ENCODE results near the gene CPEB1. TPM values are rescaled to one million over a fixed set of nuclear protein-coding genes. Genes with fewer than 3 reads are reported as not detected.
"Not testable (repeated sequence)": the region's sequence is repeated elsewhere in the genome, so short reads cannot be mapped to it uniquely, and the experiment has no call there.

Gene CPEB1
- total RNA-seq, 1 donor from 2014 or later = 0.72 TPM

DNA sequence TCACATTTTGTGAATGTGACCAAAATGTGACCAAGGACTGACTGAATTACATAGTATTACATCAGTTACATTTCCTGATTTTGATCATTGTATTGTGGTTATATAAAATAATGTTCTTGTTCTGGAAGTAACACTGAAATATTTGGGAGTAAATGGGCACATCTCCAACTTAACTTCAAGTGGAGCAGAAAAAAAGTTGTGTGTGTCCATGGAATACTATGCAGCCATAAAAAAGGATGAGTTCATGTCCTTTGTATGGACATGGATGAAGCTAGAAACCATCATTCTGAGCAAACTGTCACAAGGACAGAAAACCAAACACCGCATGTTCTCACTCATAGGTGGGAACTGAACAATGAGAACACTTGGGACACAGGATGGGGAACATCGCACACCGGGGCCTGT is 112.7 kb downstream of the CPEB1 start:
- DNase-seq; ATAC-seq; intact Hi-C loops (cut with micrococcal nuclease): not testable (repeated sequence)

DNA sequence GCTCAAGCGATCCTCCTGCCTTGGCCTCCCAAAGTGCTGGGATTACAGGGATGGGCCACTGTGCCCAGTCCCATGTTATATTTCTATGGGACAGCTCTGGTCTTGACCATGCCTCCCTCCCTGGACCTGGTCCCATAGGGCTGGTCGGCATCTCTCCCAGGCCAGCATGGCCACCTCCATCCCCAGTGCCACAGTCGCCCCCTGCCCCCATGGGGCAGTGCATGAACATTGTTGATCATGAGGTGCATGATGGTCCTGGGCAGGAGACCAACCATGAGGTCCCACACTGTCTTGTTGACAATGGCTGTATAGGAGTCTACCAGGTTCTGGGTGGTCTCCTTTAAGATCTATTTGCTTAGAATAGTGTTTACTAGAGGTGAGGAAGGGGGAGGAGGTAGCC is 113.4 kb downstream of the CPEB1 start:
- no peak for DNase-seq
- no peak for ATAC-seq
- intact Hi-C loops (cut with micrococcal nuclease) = no loop called here

DNA sequence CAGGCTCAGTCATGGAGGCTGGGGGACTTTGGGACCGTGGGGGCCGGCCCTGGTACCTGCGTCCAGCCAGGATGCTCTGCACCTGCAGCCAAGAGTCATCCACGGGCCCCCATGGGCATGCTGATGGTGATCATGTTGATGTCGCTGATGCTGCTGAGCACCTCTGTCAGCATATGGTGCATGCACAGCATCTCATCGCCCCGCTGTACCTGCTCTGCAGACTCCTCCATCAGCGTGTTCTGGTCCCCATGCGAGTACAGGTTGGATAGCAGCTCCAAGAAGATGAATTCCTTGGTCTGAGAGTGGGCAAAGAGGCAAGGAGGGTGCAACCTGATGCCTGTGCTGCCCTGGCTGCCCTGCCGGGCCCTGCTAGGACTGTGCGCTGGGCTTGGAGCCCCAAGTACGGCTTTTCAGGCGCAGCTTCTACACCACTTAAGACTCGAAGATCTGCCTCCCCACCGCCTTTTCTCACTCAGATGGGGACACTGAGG is 114.1 kb downstream of the CPEB1 start:
- ATAC-seq = no peak
- intact Hi-C loops (cut with micrococcal nuclease) = no loop called here
- no peak for DNase-seq

DNA sequence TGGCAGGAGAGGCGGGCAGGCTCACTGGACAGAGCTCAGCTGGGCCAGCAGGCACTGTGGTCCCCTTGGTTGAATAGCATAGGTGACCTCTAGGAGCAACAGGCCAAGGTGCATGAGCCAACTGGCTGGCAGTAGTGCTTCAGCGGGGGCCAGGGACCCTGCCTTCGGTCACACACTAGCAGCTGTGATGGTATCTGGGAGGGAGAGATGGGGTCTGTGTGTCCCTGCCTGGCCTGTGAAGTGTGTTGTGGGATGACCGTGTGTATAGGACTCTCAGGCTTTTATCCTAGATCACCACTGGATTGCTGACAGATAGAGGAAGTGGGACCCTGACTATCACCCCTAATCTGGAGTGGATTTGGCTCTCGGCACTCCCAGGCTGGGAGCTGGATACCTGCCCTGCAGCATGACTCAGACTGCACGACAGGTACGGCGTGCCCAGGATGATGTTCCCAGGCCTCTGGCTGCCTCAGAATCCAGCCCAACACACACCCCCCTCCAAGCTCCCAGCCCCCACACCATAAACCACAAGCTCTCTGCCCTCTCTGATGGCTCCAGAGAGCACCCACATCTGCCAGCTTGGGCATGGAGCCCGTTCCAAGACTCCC is 114.7 kb downstream of the CPEB1 start:
- intact Hi-C loops (cut with micrococcal nuclease) = no loop called here
- no peak for ATAC-seq
- DNase-seq = peak; percentile 42

DNA sequence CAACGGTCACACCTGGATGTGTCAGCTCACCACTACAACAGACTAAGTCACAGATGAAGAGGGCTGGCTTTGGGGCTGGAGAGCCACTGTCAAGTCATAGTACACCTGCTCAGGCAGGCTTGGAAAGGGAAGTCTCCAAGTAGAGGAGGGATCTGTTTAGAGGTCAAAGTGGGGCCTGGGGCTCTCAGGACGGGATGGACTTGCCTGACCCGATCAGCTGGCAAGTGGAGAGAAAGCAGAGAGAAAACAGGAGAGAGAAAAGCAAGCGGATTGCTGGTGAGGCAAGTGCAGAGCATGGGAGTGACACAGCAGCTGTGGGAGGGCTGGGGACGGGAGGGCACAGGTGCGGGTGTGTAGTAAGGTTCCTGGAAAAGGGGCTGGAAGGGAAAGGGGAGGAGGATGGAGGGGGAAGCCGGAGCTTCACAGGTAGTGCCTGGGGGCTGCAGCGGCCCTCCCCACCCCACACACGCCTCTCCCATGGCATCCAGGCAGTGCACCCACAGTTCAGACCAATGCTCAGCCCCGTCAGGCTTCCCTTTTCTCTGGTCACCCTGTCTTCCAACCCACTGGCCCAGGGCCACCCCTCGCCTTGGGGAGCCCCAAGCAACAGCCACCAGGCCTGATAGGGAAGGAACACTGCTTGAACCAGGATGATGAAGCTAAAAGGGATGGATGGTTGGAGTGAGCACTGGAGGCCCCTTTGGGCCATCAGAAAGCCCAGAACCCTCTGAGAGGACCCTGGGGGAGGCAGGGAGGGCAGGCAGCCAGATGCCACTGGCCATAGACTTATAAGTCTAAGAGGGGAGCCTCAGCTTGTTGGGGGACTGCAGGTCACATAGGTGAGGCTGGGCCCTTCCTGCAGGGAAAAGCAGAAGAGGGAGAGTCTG is 115.4 kb downstream of the CPEB1 start:
- DNase-seq (no peak), ATAC-seq (no peak)
- intact Hi-C loops (cut with micrococcal nuclease) = no loop called here

DNA sequence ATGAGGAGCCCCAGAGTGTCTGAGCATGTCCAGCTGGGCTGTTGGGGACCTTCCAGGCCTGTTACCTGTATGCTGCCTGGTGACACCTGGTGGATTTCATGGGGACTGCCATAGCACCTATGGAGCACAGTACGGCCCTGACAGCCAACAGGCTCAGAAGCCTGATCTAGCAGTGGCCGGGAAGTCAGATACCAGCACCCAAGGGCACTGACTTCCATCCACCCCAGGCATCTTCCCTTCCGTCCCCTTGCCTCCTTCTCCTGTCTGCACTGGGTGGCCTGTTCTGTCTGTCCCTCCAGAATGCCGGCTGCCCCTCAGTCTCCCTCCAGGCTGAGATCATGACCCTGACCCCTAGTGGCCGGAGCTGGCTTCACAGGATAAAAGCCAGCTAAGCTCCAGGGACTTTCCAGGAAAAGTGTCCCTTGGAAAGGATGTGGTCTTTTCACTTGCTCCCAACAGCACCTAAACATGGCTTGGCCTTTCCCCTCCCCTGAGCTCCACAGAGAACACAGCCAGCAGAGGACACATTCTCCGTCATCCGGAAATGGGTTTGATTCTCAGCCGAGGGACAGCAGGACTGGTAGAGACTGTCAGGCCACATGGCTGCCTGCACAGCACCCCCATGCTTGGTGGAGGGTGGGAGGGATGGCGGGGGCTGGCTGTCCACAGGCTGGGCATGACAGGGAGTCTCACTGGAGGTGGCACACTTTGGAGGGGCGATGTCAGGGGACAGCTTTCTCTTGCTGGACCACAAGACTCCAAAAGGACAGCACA is 116.4 kb downstream of the CPEB1 start:
- intact Hi-C loops (cut with micrococcal nuclease) = no loop called here
- ATAC-seq = peak; percentile 92
- peak; percentile 70 for DNase-seq

DNA sequence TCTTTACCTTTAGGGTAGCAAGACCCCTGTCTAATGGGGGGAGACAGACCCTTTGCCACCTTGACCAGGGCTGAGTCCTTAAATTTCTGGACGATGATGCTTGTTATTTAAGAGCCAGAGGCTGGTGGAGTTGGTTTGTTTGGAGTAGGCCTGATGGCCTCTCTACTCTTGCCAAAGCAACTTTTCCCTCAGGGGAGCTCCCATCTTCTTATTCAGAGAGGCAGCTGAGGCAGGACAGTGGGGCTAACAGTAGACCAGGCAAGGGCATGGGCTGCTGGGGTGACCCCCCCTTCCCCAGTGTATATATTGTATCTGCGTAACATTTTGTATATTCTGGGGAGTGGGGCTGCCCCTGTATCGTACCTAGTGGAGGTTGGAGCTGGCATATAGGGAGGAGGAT is 117.2 kb downstream of the CPEB1 start:
- ATAC-seq = no peak
- DNase-seq = no peak
- intact Hi-C loops (cut with micrococcal nuclease) = no loop called here

DNA sequence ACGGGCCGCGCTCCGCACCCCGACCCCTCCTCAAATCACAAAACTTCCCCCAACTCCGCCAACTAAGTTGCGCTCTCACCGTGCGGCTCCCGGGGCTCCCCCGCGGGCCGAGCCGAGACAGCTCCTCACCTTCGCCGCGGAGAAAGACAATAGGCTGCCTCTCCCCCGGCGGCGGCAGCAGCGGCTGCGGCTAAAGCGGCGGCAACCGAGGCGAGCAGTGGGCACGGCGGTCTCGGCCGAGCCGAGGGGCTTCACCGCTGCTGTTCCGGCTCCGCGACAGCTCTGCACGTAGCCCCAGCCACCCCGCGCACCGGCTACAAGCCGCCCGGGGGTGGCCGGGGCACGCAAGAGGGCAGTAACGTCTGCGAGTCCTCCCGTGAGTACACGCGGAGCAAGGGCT is 133.6 kb downstream of the CPEB1 start:
- ATAC-seq; DNase-seq; intact Hi-C loops (cut with micrococcal nuclease): not testable (repeated sequence)

DNA sequence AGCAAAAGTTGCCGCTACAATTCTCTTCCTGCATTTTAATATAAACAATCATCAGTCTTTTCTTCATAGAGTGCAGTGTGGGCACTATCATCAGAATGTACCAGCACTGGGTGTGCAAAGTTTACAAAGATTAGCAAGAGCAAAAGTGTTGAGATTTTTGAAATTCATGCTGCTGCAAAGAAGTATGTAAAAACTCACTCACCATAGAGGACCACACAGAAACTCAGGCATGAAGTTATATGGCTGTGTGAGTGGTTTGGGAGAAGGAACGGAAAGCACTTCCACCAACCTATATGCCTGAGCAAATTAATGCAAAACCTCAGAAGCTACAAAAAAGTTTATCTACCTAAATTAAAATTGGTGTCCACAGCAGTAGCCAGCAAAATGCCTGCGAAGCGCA is 139.5 kb downstream of the CPEB1 start:
- DNase-seq; ATAC-seq; intact Hi-C loops (cut with micrococcal nuclease): not testable (repeated sequence)

DNA sequence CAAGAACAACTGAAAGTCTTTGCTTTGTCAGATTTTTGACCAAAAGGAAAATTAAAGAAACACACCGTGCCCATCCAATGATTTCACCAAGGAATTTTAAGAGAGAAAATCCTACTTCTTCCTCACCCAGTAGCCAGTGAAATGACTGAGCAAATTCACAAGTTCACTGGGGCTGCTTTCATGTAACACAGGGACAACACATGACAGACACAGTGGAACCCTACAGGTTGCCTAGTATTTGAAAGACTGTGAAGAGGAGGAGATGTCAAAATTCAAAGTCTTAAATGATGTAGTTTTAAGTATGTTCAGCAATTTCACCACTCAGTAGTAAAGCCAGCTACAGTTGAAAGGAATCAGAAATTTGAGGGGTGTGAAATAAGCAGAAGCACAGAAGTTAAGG is 140.1 kb downstream of the CPEB1 start:
- DNase-seq; intact Hi-C loops (cut with micrococcal nuclease); ATAC-seq: not testable (repeated sequence)

DNA sequence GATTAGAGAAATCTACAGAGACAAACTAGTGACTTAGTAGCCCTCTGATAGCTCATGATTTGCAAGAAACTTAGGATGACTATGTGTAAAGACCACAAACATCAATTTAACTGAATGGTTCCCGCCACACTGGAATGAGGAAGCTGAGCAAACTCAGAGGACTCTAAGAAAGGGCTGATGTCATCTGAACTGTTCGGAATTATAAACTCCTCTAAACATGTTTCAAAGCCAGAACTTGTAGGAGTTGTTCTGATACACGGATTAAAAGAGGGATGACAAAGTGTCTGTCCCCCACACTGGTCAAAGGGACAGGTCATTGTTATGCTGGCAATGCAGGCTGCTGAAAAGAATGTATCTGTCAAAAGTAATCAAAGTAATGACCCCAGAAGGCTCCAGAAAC is 141.3 kb downstream of the CPEB1 start:
- intact Hi-C loops (cut with micrococcal nuclease); ATAC-seq; DNase-seq: not testable (repeated sequence)

DNA sequence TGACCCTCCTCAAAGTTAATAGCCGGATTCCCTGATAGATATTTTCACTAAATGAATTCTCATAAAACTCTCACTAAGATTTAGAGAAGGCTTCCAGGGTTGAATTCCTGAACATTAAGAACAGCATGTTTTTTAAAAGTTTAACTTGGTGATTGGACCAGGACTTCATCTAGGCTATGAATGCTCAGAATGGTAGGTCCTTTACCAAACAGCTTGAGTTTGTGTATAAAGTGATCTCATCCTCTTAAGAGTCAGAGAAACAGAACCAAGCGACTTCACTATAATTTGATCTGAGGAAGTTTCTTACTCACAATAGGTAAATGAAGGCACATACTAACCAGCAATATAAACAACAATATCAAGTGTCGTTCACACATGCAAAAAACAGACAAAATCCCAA is 143.1 kb downstream of the CPEB1 start:
- DNase-seq; ATAC-seq; intact Hi-C loops (cut with micrococcal nuclease): not testable (repeated sequence)

DNA sequence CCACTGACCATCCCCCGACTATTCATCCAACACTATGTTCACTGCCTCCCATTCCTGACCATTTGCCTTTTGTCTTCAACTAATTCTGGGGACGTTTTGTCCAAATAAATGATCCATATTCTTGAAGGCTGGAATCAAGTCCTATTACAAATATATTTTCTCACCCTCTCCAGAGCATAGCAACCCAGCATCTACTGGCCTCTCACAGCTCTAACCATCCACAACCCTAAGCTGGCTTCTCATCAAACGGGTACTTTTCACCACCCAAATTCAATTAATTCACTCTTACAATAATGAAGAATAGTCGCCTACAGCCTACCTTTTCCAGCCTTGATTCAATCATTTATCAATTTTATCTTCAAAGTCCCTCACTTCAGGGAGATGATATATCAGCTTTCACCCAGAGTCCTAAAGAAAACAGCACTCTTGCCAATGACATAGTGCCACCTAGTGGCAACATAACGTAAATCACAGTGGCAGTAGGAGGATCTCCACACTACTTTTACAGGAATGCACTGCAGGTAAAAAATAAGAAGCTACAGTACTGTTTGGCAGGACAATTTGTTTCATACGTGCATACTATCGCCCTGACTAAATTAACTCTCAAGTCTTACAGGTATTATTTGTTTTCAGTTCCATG is 144.3 kb downstream of the CPEB1 start:
- DNase-seq; intact Hi-C loops (cut with micrococcal nuclease): not testable (repeated sequence)
- peak; percentile 80 for ATAC-seq

DNA sequence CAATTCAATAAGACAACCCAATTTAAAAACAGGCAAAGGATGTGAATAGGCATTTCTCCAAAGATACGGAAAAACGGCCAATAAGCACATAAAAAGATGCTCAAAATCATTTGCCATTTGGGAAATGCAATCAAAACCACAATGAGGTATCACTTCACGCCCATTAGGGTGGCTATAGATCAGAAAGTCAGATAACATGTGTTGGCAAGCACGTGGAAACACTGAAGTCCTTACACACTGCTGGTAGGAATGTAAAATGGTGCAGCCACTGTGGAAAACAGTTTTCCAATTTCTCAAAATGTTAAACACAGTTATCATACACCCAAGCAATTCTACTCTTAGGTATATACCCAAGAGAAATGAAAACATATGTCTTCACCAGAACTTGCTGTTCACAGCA is 146.4 kb downstream of the CPEB1 start:
- ATAC-seq; intact Hi-C loops (cut with micrococcal nuclease); DNase-seq: not testable (repeated sequence)

DNA sequence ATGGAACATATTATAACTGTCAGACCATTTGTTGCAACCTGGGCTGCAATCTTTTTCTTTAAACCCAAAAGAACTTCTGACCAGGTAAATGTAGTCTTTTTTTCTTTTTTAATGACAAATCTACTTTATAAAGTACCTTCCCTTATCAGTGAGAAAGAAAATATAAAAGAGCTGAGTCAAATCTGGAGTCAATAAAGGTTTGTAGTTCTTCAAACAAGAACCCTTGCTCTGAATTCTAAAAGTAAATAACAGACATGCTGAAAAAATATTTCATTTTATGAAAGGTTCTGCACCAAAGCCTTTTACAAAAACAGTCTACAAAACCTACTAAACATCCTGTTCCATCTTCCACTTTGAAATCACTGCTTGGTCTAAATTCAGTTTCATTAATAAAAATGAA is 149.2 kb downstream of the CPEB1 start:
- ATAC-seq; DNase-seq; intact Hi-C loops (cut with micrococcal nuclease): not testable (repeated sequence)

All from left ventricle myocardium superior (tissue), 1 donor.